ENCODE data around the gene CDH4. TPM values are rescaled to one million over a fixed set of nuclear protein-coding genes. Genes with fewer than 3 reads are reported as not detected.

Gene CDH4
- total and polyA plus RNA-seq, 2 donors from 2014 or later: 1.1 TPM; not detected in 1

GRCh38 chr20:61762886-61763739, 511.1 kb downstream of the CDH4 start:
- Histone ChIP-seq H3K27me3 (ENCODE audit: control insufficient read depth, insufficient read depth, low read length) (no peaks in the 10 kb centered on the region), H3K27ac (ENCODE audit: low read depth in 2 of 2, low read length in 2 of 2) (no peak overlapping the region), H3K4me3 (ENCODE audit: low read length in 3 of 3) (no peak overlapping the region), H3K9ac (ENCODE audit: low read length in 3 of 3) (no peak overlapping the region), H3K36me3 (ENCODE audit: control insufficient read depth in 2 of 3, insufficient read depth in 3 of 3, low read length in 3 of 3) (no peaks in the 10 kb centered on the region), H3K9me3 (ENCODE audit: control insufficient read depth in 2 of 3, insufficient read depth in 1 of 3, low read length in 3 of 3) (no peaks in the 10 kb centered on the region), H3K4me1 (ENCODE audit: control insufficient read depth in 2 of 3, insufficient read depth in 2 of 3, low read depth in 1 of 3, low read length in 3 of 3) (no peaks in the 10 kb centered on the region)
- intact Hi-C loops (cut with DNase I): no loop called here
- no peak for FAIRE-seq
- TF ChIP-seq CTCF (IDR thresholded peaks at IDR 0.05; ENCODE audit: borderline replicate concordance, extremely low read depth, insufficient read depth): no peak
- no peak for DNase-seq

DNA sequence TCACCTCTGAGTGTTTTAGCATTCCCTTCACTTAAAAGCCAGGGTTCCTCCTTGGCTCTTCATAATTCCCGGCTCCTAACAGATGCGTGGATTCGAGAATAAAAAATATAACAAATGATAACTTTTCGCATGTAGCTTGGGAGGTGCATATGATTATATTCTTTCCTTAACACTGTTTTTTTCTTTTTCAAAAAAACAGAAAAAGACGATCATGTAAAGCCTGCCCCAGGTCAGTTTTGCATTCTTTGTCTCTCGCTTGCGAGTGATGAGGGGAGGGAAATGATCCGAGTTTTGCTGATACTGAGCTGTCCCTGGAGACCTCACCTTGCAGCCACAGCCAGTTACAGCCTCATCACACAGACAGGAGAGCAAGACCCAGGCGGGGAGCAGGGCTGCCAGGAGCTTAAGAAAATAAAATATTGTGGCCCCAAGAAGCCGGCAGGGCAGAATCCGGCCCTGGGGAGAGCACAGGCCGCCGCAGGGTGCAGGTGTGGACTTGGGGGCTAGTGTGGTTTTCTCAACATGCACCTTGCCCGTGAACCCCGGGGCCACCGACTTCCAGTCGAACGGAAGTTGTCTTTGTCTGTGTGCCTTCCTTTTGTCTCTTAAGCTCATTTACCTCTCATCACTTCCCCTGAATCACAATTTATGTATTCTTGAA, 511.8 kb downstream of the CDH4 start:
- Histone ChIP-seq H3K4me1 (ENCODE audit: control insufficient read depth in 2 of 3, insufficient read depth in 2 of 3, low read depth in 1 of 3, low read length in 3 of 3) (no peaks in the 10 kb centered on the region), H3K27me3 (ENCODE audit: control insufficient read depth, insufficient read depth, low read length) (no peaks in the 10 kb centered on the region), H3K9me3 (ENCODE audit: control insufficient read depth in 2 of 3, insufficient read depth in 1 of 3, low read length in 3 of 3) (no peaks in the 10 kb centered on the region), H3K27ac (ENCODE audit: low read depth in 2 of 2, low read length in 2 of 2) (no peak overlapping the region), H3K36me3 (ENCODE audit: control insufficient read depth in 2 of 3, insufficient read depth in 3 of 3, low read length in 3 of 3) (no peaks in the 10 kb centered on the region), H3K4me3 (ENCODE audit: low read length in 3 of 3) (no peak overlapping the region), H3K9ac (ENCODE audit: low read length in 3 of 3) (no peak overlapping the region)
- DNase-seq: no peak
- FAIRE-seq: no peak
- TF ChIP-seq CTCF (IDR thresholded peaks at IDR 0.05; ENCODE audit: borderline replicate concordance, extremely low read depth, insufficient read depth): no peak
- intact Hi-C loops (cut with DNase I): no loop called here

GRCh38 chr20:61764471-61765025, 512.5 kb downstream of the CDH4 start:
- H3K4me3 ChIP-seq (ENCODE audit: low read length in 3 of 3): no peak overlapping the region
- H3K27ac ChIP-seq (ENCODE audit: low read depth in 2 of 2, low read length in 2 of 2): no peak overlapping the region
- intact Hi-C loops (cut with DNase I): no loop called here
- H3K9ac ChIP-seq (ENCODE audit: low read length in 3 of 3): no peak overlapping the region
- TF ChIP-seq CTCF (IDR thresholded peaks at IDR 0.05; ENCODE audit: borderline replicate concordance, extremely low read depth, insufficient read depth): no peak
- no peaks in the 10 kb centered on the region for H3K4me1 ChIP-seq (ENCODE audit: control insufficient read depth in 2 of 3, insufficient read depth in 2 of 3, low read depth in 1 of 3, low read length in 3 of 3)
- no peak for FAIRE-seq
- no peaks in the 10 kb centered on the region for H3K27me3 ChIP-seq (ENCODE audit: control insufficient read depth, insufficient read depth, low read length)
- H3K9me3 ChIP-seq (ENCODE audit: control insufficient read depth in 2 of 3, insufficient read depth in 1 of 3, low read length in 3 of 3): no peaks in the 10 kb centered on the region
- no peak for DNase-seq
- H3K36me3 ChIP-seq (ENCODE audit: control insufficient read depth in 2 of 3, insufficient read depth in 3 of 3, low read length in 3 of 3): no peaks in the 10 kb centered on the region

All from kidney (tissue), 14 donors.